Activated CD4-positive, alpha-beta T cell treated with anti-CD3 and anti-CD28 coated beads, Interleukin-2, Interleukin-6, amounts not matched to agents 100 ng/mL and 50 ng/mL, durations not matched to agents 16 hours and 8 hours (primary cell): ENCODE measurements around the gene NEU4.

Experiments used
- DNase-seq: peaks from one replicate; pipeline ENCODE4 v3.0.0-alpha.2; 2020

Gene NEU4

DNA sequence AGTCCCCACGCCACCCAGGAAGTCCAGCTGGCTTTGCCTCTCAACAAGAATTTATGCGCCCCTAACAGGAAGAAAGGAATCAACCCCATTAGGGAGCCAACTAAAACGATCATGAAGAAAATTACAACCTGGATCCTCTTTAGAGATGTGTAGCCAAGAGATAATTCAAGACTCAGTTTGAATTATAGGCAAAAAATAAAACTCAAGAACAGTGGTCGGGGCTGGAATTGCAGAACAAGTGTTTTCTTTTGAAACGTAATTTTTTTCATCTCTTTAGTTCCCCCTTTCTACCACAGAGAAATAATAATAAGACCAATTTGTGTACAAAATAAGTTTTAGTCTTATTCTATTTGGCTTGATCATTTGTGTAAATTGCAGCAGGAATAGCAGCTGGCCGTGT, 27.3 kb downstream of the NEU4 start:
- DNase-seq = no peak

DNA sequence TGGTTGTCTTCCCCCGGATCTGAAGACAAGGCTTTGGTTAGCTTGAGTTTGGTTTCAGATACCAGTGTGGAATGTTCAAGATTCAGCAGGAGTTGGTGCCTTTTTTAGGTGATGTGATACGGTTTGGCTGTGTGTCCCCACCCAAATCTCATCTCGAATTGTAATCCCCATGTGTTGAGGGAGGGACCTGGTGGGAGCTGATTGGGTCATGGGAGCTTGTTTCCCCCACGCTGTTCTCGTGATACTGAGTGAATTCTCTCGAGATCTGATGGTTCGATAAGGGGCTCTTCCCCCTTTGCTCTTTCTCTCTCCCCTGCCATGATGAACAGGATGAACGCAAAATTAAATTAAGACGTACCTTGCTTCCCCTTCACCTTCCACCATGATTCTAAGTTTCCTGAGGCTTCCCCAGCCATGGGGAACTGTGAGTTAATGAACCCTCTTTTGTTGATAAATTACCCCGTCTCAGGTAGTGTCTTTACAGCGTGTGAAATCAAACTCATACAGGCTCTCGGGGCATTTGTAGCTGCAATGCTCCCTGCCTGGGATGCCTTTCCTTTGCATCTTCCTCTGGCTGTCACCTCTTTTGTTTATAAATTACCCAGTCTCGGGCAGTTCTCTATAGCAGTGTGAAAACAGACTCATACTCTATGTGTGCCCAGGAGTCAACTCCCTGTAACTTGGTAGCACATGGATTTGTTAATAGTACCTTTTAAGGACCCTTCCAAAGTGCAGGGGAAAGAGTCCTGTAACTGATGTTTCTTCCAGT, 28.4 kb downstream of the NEU4 start:
- no peak for DNase-seq

DNA sequence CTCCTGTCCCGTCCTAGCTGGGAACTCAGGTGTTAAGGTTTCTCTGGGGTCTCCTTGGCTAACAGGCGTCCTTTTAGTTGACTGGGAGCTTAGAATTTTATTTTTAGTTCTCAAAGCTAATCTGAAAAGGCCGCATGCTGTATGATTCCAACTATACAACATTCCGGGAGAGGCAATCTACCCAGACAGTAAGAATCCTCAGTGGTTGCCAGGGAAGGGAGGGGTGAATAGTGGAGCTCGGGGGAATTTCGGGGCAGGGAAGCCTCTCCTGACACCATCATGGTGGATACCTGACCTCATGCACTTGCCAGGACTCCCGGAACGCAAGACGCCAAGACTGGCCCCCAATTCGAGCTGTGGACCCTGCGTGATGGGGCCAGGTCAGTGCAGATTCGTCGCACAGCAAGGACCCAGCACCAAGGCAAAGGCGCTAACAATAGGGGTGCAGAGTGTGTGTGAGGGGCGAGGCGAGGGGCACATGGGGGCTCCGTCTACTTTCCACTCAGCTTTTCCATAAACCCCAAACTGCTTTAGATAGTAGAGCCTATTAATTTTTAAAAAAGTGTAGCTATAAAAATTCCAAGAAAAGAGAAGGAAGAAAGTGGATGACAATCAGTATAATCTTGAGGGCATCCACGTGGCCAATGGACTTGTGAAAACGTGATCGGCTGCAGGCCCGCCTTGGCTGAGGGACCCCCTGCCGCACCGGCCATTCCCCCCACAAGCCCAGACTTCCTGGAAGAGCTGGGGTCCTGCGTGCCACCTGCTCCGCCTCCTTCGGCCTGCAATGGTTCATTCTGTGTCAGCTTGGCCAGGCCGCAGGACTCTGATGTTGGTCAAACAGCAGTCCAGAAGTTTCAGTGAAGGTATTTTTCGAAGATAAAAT, 32.4 kb downstream of the NEU4 start:
- DNase-seq = no peak

DNA sequence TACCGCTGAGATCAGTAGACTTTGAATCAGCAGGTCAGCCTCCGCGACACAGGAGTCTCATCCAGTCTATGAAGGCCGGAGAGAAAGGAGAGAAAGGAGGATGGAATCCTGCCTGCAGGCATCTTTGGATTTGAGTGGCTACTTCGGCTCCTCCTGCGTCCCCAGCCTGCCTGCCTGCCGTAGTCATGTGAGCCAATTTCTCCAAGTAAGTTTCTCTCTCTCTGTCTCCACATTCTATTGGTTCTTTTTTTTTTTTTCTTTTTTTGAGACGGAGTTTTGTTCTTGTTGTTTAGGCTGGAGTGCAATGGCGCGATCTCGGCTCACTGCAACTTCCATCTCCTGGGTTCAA, 33.0 kb downstream of the NEU4 start:
- DNase-seq = no peak

DNA sequence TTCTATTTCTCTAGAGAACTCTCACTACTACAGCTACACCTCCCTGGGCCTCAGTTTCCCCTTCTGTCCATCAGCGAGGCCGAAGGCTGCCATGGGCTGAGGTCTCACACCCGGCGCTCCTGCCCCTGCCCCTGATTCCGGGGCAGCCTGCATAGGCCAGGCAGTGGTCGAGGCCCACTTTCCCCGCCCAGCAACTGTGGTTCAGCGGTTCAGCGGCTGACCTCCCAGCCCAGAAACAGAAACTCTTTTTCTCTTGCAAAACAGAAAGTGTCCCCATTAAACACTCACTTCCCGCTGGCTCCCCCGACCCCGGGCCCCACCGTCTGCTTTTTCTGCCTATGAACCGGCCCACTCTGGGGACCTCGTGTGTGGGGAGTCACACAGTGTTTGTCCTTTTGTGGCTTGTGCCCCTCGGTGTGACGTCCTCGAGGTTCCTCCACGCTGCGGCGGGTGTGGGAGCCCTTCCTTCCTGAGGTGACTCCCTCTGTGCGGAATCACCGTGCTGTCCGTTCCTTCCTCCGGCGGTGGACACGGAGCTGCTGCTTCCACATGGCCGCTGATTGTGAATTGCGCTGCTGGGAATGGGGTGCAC, 33.7 kb downstream of the NEU4 start:
- DNase-seq = peak; percentile 44

DNA sequence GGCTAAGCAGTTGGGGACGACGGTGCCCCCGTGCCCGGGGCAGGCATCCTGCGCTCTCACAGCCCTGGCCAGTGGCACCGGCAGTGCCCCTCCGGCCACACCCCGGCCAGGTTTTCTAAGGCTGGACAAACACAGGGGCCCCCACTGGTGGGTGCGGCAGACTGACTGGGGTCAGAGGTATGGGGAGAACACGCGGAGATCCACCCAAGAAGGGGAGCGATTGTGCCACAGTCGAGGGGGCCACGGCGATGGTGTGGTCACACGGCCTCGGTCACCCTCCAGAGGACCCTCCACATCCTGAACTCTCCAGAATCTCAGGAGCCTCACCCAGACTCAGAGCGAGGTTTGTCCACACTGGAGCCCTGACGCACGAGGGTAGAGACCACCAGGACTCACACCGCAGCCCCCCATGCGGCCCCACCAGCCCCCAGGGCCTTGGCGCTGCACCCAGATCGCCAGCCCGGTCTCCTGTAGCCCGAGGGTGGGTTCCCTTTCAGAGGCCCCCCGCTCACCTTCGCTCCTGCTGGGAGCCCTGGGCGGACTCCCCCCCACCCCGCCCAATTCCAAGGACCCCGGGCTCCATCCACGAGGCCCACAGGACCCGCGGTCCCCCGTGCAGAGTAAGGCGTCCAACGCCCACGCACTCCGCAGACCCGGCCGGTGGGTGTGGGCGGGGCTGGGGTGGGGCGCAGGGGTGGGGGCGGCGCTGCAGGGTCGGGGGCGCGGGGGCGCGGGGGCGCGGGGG, 34.5 kb downstream of the NEU4 start:
- DNase-seq = no peak

DNA sequence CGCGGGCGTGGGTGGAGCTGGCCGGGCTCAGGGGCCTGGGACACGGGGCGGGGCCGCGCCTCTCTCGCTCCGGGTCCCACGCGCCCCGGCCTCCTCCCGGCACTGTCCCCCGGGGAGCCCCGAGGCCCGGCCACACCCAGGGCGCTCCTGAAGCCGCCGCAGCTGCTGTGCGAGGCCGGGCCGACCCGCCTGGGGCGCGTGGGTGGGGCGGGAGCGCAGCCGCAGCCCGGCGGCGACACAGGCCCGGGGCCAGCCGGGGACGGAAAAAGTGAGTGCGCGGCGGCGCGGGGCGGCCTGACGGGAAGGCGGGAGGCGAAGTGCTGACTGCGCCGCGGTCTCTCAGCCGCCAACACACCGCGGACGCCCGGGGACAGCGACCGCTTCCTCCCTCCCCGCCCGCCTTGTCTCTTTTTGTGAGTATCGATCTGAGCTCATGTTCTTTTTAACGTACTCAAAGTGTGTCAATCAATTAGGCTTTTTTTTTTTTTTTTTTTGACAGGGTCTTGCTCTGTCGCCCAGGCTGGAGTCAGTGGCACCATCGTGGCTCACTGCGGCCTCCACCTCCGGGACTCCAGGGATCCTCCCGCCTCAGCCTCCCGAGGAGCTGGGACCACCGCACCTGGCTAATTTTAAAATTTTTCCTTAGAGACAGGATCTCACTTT, 35.2 kb downstream of the NEU4 start:
- peak; percentile 84 for DNase-seq

DNA sequence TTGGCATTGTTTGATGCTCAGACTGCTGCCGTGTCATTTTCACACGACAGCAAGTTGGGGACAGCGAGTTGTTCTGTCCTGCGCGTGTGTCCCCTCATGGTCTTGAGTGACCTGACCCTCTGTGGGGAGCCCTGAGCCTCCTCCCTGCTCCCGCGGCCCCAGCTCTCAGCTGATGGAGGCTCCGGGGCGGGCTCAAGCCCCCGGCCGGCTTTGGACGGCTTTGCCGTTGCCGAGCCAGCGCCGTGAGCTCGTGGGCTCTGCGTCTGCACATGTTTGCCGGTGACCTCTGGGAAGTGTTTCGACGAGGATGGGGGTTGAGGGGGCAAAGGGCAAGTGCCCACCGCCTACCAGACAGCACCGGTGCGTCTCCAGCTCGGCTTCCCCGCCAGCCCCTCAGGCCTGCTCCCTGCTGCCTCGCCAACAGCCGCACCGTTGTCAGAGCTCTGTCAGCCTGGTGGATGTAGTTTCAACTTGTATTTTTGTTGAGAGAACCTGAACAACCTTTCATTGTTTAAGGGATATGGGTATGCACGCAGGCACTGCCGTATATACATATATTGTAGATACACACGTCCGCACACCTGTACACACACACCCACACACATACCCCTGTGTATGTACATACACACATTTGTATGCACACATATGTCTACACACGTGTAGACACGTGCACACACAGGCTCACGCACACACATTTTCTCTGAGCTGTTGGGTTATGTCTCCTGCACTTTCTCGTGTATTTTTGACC, 36.0 kb downstream of the NEU4 start:
- DNase-seq = no peak

DNA sequence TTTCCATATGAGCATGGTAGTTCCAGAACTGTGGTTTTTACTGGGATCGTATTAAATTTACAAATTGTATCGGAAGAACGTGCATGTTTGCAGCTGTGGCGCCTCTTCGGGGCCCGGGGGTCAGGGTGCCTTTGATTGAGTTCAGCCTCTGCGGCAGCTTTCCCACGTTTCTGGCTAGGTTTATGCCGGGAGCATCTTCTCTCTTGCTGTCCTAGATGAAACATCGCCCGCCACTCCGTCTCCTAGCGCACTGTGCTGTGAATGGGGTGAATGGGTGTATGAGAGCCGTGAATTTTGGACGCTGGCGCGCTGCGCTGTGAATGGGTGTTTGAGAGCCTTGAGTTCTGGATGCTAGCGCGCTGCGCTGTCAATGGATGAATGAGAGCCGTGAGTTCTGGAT, 37.4 kb downstream of the NEU4 start:
- DNase-seq = no peak

DNA sequence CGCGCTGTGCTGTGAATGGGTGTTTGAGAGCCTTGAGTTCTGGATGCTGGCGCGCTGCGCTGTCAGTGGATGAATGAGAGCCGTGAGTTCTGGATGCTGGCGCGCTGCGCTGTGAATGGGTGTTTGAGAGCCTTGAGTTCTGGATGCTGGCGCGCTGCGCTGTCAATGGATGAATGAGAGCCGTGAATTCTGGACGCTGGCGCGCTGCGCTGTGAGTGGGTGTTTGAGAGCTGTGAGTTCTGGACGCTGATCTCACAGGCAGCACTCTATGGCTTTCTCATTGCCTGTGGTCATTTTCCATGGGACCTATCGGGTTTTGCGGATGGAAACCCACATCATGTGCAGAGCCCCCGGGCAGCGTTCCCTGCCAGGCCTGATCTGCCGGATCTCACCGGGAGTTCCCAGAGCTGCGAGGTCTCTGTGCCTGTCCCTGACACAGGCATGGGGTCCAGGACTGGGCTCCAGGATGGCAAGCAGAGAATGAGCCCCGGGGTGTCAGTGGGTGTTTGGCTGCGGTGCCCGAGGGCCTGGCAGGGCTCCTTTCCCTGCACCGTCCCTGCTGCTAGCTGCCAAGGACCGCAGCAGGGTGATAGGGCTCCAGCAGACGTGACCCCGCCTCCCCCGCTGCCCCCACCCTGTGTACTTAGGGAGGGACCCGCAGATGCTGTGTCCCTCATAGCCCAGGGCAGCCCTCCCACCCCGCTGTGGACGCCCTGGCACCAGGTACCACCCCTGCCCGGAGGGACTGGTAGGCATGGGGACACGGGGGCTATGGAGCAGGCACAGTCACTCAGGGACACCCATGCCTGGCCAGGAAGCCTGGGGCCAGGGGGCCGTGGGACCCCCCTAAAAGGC, 40.0 kb downstream of the NEU4 start:
- no peak for DNase-seq

DNA sequence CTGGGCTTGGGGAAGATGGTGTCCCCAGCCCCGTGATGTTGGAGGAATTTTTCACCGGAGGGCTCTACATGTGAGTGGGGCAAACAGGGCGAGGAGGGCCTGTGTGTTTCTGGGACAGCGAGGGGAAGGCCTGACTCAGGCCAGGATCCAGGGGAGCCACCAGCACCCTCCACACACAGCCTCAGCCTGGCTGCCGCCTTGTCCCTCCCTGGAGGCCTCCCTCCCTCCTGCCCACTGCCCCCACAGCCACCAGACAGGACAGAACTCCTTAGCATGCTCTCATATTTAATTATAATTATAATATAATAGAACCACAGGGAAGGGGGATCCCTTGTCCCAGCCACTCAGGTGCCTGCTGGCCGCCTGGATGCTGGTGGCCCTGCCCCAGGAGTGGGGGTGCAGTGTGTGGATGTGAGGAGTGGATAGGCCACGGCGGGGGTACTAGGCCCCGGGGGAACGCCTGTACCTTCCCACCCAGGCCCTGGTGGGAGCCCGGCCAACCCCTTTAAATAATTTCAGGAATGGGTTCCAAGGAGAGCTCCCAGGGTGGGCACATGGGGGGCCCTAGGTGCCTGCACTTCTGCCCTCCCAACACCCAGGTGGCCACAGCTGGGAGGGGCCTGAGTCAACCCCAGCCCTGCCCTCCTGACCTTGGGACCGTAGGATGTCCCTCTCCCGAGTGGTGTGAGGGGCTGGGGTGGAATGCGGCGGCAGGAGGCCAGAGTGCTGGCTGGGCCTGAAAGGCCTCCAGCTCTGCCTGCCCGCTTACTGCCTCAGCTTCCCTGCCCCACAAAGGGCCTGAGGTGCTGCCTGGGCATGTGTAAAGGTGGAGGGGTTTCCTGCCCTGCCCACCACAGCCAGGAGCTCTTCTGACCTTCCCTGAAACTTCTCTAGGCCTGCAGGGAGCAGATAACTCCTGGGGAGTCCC, 40.9 kb downstream of the NEU4 start:
- no peak for DNase-seq

DNA sequence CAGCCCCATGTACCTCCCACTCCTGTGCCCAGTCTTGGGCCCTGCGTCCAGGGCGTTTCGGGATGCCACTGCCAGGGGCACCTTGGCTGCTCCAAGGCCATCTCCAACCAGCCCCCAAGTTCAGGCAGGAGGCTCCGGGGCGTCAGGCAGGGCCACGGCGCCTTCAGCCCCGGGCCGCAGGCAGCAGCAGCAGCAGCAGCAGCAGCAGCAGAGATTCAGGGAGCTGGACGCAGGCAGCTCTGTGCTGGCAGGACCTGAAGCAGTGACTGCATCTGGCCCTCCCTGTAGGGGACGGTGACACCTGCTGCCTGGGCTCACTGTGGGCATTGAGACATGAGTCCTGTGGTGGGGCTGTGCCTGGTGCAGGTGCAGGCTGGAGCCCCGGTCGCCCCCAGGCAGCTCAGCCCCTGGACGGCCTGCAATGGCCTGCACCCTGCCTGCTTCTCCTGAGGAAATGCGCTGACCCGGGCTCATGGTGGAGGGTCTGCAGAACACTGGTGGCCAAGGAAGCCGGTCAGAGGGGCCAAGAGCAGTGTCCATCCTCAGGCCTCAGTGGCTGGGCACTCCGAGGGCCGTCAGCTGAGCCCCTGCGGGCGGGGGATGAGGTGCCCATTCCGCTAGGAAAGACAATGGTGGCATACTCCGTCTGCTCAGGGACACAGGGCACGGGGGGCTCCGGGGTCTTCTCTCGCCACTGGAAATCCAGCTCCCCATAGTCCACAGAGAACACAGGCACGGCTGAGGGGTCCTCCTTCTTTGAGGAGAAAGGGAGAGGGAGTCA, 41.7 kb downstream of the NEU4 start:
- no peak for DNase-seq

DNA sequence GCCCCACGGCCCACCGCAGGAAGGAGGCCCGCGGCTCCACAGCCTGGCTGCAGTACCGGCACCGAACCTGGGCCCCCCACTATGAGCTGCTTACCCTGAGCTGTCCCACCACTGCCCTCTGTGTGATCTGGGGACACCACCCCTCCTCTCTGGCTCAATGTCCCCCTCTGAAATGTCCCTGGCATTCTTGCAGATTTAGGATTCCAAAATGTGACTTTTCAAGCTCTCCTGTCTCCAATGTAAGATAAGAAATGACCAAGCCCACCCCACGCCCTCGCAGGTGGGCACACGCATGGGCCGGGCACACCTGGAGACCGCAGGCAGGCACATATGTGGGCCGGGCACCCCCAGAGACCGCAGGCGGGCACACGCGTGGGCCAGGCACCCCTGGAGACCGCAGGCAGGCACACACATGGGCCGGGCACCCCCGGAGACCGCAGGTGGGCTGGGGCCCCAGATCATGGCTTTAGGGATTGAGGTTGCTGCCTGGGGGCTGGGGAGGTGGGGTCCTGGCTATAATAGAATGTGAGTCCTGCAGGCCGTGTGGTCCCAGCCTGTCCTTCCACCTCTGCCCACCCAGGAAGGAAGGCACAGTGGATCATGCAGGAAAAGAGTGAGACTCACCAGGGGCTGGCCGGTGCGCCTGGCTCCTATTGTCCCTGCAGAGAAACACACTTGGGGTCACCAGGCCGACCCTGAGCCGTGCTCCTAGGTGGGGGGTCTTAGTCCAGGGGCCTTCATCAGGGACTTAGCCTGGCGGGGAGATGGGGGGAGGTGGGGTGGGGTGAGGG, 42.5 kb downstream of the NEU4 start:
- DNase-seq = no peak

DNA sequence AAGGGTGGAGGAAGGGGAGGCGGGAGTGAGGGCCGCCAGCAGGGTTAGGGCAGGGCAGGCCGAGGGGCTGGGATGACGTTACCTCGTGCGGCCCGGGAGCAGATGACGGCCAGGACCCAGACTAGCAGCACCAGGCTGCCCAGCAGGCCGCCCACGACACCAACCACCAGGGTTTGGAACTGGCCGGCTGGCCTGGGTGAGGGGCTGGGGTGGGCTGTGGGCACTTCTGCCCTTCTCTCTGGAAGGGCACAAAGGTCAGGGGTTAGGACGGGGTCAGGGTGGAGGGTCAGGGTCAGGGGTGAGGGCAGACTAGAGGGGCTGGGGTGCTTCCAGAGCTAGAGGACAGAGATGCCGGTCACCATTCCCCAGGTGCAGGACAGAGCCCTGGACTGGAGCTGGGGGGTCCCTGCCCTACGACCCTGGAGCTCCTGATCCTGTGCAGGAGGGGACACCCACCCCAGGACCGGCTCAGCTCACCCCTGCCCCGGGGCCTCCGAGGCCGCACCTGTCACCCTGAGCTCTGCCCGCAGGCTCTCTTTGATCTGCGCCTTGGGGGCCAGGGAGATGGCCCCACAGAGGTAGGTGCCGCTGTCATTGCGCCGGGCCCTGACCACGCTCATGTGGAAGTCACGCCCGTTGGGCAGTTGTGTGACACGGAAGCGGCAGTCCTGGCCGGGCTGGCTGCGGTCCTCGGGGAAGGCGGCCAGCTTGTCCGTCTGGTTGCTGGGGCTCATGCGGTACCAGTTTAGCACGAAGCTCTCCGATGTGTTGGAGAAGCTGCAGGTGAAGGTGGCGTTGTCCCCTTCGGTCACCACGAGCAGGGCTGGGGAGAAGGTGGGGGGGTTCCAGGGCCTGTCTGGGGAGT, 43.4 kb downstream of the NEU4 start:
- DNase-seq = no peak

DNA sequence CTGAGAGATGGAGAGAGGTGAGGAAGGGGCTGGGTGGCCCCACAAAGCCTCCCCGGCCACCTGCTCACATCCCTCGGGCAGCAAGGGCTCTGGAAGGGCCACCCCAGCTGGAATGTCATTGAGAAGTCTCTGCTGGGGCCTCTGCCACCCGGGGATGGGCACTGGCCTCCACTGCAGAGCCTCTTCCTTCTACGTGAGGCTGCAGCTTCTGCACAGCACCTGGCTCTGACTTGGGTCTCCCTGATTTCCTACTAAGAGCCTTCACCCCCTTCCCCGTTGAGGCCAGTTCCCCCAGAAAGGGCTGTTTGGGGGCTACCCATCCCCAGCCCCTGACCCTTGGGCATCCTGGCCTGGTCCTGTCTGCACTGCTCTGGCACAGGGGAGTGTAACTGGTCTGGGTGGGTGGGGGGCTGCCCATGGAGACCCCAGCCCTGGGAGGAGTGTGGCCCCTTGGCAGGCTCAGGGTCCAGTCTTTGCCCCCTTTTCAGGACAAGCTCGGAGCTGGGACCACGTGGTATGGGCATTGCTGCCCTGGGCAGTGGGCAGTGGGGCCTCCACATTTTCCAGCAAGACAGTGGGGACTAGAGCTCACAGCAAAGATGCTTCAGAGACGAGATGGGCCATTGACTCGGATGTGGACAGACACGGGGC, 44.1 kb downstream of the NEU4 start:
- no peak for DNase-seq

DNA sequence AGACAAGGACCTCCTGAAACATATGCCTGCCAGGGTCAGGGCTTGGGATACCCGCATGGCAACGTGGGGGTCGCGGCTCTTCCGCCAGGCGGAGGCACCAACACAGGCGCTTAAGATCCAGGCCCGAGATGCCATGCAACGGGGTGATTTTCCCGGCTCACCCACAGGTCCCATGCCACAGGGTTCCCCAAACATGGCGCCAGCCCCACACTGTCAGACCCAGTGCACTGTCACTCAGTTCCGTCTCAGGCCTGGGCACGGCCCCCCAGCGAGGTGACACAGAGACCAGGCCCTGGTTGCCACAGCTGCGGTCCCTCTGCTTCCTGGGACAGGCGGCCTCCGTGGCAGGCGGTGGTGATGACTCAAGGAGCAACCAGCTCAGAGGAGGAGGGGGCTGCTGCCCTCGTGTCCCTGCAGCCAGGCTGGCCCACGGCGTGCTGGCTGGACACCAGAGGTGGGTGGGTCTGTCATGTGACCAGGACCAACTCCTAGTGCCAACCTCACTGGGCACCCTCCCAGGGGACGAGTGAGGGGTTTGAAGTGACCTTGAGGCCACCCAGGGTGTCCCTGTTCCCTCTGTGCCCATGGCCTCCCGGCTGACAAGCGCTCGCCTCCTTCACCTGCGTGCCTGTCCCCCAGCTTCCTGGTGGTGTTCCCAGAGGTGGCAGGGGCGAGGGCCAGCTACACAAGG, 44.8 kb downstream of the NEU4 start:
- DNase-seq = no peak
